GM21390 (cell line): Measurements from ENCODE around the gene MAP1B.

Experiments
- ATAC-seq: cut with Tn5 transposase; IDR thresholded peaks from one replicate; pipeline ENCODE4 v1.9.1; 2021; ENCODE audit not compliant: unreplicated experiment

MAP1B gene

DNA sequence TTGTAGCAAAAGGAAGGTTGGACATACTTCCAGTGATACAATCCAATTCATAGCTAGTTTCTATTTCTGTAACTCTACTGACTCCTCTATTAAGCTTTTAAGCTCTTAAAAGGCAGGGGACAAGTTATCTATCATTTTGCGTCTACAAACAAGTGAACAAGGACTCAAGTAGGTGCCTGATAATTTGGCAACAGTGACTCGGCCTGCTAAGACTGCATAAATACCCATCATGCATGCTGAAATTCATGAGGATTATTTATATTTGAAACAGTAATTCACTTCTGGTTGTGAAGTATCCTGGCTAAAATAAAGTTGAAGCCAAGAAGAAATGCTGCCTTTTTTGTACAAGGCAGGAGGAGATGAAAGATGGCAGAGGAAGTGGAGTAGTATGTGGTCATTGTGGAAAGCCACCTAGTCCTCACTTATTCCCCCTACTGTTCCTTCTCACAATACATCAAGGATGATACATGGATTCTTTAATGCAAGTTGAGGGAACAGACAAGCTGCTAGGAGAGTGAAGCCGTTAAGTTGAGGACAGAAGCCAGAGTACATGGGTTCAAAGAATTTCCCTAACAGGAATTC, 138.8 kb downstream of the MAP1B start:
- ATAC-seq, result no peak

DNA sequence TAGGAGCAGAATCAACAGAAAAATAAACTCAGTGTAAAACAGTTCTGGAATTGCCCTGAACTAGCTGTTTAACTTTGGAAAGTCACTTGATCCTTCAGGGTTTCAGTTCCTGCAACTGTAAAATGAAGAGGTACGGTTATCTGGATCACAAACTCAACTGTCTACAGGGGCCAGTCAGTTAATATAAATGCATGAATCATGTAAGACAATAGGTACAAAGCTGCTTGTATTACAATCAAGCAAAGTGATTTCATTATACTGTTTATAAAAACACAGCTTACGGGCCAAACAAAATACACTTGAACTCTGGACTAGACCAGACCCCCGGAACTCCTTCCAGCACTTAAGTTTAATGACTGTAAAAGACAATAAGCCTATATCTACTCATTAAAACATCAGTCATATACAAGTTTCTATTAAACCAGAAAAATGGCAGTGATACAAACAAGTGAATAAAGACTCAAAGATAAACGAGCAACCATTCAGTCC, 139.7 kb downstream of the MAP1B start:
- ATAC-seq, result no peak

DNA sequence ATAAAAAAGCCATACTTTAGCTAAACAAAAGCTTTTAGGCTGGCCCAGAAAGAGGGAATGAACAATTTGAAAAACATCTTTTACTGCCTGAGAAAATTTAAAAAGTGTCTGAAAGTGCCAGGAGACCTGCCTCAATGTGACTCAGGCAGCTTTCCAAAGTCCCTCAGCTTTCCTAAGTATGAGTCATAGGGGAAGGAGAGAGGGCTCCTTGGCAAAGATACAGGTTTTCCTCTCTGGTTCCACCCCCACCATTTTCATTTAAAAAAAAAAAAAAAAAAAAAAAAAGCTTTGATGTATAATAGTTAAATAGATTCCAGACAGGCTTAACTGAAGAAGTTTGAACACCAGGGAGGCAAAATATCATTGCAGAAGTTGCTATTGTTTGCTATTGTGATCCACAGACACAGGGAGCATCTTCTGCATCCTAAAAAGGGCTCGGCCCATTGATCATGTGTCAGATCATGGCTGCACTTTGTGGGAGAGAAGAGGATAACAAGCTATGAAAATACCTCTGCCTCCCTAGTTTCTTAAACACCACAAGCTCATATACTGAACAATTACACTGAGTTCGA, 141.2 kb downstream of the MAP1B start:
- ATAC-seq, result no peak

DNA sequence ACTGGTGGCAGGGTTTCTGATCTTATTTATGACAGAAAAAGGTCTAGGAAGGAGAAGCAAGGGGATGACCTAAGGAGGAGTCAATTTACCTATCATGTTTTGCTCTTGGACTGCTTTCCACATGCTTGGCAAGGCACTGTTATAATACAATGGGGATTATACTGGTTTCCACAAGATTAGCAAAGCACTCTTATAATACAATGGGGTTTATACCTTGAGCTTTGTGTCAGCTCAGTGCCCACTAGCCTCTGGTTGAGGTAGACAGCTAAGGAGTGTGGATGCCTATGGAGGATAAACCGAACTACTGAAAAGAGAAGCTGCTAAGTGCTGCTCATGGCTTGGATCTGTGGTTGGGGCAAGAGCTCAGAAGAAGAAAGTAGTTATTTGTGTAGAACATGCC, 144.1 kb downstream of the MAP1B start:
- ATAC-seq, result no peak

DNA sequence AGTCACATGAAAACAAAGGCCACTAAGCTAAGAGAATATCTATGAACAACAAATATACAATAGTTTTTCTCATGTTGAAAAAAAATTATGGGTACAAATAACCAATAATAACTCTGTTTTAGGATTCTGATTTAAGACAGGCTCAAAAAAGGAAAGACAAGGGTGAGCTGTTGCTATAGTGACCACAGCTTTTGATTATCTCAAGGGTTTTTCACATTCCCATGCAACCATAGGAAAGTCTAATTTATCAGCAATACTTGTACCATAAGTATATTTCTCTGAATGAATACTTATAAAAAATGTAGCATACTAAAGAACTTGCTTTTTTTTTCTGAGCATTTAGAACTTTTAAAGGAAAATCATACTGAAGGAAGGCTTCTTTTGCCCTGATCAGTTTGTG, 144.7 kb downstream of the MAP1B start:
- no peak for ATAC-seq

DNA sequence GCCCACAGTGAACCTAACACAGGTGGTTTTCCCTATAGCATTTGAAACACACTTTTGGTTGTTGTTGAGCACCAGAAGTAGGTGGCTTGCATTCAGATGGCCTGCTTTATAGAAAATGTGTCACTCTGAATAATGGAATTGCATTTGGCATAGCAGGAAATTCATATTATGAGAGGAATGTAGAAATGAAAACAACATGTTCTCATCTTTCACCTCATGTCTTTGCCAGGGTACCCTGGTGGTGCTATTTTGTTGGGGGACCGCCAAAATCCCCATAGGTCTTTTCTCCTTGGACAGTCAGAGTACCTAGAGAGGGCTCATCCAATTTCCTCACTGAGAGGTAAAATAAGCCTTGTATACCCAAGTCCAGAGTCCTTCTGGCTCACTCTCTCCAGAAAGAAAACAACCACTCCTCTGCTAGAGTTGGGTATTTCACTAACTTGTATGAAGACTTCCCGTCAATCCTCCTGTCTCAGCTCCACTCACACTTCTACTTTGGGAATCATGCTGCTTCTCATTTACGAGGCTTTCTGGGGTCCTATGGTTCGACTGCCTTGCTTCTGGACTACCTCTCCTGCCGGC, 145.4 kb downstream of the MAP1B start:
- ATAC-seq, result no peak

DNA sequence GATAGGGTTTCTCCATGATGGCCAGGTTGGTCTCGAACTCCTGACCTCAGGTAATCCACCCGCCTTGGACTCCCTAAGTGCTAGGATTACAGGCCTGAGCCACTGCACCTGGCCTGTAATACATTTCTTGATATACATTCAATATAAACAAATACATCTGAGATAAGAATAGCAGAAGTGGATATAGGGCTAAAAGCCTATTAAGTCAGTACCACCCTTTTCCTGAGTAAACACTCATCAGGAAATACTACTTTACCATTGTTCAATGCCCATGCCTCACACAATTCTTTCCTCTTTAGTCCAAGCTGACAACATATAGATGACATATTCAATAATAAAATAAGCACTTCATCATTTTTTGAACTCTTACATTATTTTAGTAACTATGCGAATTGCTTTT, 148.0 kb downstream of the MAP1B start:
- ATAC-seq, result no peak

DNA sequence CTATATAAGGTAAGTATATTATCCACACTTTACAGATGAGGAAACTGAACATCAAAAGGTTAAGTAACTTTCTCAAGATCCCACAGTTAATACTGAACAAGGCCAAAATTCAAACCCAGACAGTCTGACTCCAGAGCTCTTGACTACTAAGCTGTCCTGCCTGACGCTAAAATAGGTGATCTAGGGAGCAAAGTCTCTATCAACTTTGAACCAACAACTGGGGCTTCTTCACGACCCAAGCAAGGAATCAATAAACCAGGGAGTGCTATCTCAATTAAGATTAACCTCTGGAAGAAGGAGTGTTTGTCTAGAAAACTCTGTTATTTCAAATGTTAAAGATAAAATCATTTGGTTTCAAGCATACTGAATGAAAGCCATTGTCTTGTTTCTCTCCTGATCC, 148.4 kb downstream of the MAP1B start:
- no peak for ATAC-seq

DNA sequence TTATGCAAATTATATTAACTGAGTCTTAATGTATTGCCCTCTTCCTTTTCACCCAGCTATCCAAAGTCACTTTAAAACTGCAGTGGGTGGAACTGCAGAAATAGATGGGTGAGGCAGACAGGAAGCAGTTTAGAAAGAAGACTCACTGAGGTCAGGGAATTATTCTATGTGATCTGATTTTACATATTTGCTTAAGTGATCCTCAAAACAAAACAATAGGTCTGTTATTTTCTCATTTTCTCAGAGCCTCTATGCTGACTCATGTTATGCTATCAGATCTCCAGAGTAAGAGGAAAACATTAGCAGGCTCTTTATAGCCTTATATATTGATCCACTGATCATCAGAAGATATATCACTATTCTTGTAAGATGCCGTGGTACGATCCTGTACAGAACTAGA, 149.3 kb downstream of the MAP1B start:
- no peak for ATAC-seq
